SK-N-SH (cell line): ENCODE measurements around the gene ZNF324B.

Source experiments
- CHD2 ChIP-seq: fragments of 150-350 bp; IDR thresholded peaks from 2 replicates; pipeline ENCODE4 v1.6.1; 2018; ENCODE audit warnings: low read length; ENCODE audit not compliant: partially characterized antibody
- EP300 ChIP-seq, 2 experiments: IDR thresholded peaks; 2 replicates each; pipeline versions ENCODE4 v1.4.0 to v1.6.1; 2012; ENCODE audit warnings: borderline replicate concordance in 1 of 2, low read depth in 1 of 2, low read length in 1 of 2
- EZH2phosphoT487 ChIP-seq: fragments of 200-600 bp; sonication (generic); IDR thresholded peaks from 2 replicates; pipeline ENCODE4 v1.6.1; 2017; ENCODE audit warnings: low read depth, mixed run types, mild to moderate bottlenecking, antibody characterized with exemption, moderate library complexity, borderline replicate concordance
- FOXM1 ChIP-seq: IDR thresholded peaks from 2 replicates; pipeline ENCODE4 v1.4.0; 2012; ENCODE audit warnings: low read depth, mild to moderate bottlenecking
- JUND ChIP-seq: IDR thresholded peaks from 2 replicates; pipeline ENCODE4 v1.4.0; 2012
- MEF2A ChIP-seq: IDR thresholded peaks from 2 replicates; pipeline ENCODE4 v1.4.0; 2012; ENCODE audit warnings: low read depth, borderline replicate concordance
- POLR2AphosphoS5 ChIP-seq: IDR thresholded peaks from 2 replicates; pipeline ENCODE4 v1.6.1; 2012; ENCODE audit warnings: low read depth, low read length
- SMC3 ChIP-seq: IDR thresholded peaks from 2 replicates; pipeline ENCODE4 v1.6.1; 2012; ENCODE audit warnings: low read depth, low read length, improper control_type of control experiment
- TEAD4 ChIP-seq: IDR thresholded peaks from 2 replicates; pipeline ENCODE4 v1.4.0; 2012; ENCODE audit warnings: mild to moderate bottlenecking, borderline replicate concordance; ENCODE audit not compliant: insufficient read depth
- YY1 ChIP-seq: IDR thresholded peaks from 2 replicates; pipeline ENCODE4 v1.4.0; 2012; ENCODE audit warnings: low read depth, mild to moderate bottlenecking
- TF ChIP-seq, protein P1 (sequence below): fragments of 200-600 bp; sonication (generic); IDR thresholded peaks from 2 replicates; pipeline ENCODE4 v1.6.1; 2017; ENCODE audit warnings: antibody characterized with exemption, mild to moderate bottlenecking, moderate library complexity
- TF ChIP-seq, protein P2 (sequence below): IDR thresholded peaks from 2 replicates; pipeline ENCODE4; 2012
- TF ChIP-seq, protein P3 (sequence below): IDR thresholded peaks from 2 replicates; pipeline ENCODE4 v1.4.0; 2012; ENCODE audit warnings: low read depth
- TF ChIP-seq, protein P4 (sequence below): fragments of 150-350 bp; IDR thresholded peaks from 2 replicates; pipeline ENCODE4 v1.6.1; 2017; ENCODE audit warnings: antibody characterized with exemption, low read length, low read depth, borderline replicate concordance

DNA sequence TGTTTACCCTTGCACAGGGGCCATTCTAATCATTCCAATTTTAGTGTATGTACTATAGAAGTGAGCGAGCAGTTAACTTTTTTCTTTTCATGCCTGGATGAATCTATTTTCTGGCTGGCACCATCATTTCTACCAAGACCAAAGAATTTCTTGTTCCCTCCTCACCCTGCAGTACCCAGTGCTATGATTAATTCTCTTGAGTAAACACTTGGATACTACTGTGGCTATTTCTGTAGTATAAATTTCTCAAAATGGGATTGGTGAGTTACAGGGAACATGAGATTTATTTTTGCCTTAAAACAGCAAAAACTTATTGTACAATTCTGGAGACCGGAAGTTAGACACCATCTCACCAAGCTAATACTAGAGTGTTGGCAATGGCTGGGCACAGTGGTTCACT lies 32.4 kb downstream of the ZNF324B start:
- TF ChIP-seq, protein P1, sequence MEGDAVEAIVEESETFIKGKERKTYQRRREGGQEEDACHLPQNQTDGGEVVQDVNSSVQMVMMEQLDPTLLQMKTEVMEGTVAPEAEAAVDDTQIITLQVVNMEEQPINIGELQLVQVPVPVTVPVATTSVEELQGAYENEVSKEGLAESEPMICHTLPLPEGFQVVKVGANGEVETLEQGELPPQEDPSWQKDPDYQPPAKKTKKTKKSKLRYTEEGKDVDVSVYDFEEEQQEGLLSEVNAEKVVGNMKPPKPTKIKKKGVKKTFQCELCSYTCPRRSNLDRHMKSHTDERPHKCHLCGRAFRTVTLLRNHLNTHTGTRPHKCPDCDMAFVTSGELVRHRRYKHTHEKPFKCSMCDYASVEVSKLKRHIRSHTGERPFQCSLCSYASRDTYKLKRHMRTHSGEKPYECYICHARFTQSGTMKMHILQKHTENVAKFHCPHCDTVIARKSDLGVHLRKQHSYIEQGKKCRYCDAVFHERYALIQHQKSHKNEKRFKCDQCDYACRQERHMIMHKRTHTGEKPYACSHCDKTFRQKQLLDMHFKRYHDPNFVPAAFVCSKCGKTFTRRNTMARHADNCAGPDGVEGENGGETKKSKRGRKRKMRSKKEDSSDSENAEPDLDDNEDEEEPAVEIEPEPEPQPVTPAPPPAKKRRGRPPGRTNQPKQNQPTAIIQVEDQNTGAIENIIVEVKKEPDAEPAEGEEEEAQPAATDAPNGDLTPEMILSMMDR, result no peak
- TF ChIP-seq, protein P2, sequence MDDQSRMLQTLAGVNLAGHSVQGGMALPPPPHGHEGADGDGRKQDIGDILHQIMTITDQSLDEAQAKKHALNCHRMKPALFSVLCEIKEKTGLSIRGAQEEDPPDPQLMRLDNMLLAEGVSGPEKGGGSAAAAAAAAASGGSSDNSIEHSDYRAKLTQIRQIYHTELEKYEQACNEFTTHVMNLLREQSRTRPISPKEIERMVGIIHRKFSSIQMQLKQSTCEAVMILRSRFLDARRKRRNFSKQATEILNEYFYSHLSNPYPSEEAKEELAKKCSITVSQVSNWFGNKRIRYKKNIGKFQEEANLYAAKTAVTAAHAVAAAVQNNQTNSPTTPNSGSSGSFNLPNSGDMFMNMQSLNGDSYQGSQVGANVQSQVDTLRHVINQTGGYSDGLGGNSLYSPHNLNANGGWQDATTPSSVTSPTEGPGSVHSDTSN, result no peak
- TF ChIP-seq MEF2A (no peak), SMC3 (no peak), EP300 (IDR thresholded peaks at IDR 0.05; ENCODE audit: borderline replicate concordance in 1 of 2, low read depth in 1 of 2, low read length in 1 of 2) (no peak), YY1 (no peak), CHD2 (no peak), JUND (no peak), EZH2phosphoT487 (no peak), FOXM1 (no peak), POLR2AphosphoS5 (no peak), TEAD4 (no peak)
- TF ChIP-seq, protein P3, sequence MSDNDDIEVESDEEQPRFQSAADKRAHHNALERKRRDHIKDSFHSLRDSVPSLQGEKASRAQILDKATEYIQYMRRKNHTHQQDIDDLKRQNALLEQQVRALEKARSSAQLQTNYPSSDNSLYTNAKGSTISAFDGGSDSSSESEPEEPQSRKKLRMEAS, result no peak
- TF ChIP-seq, protein P4, sequence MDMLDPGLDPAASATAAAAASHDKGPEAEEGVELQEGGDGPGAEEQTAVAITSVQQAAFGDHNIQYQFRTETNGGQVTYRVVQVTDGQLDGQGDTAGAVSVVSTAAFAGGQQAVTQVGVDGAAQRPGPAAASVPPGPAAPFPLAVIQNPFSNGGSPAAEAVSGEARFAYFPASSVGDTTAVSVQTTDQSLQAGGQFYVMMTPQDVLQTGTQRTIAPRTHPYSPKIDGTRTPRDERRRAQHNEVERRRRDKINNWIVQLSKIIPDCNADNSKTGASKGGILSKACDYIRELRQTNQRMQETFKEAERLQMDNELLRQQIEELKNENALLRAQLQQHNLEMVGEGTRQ, result no peak
